ENCODE results near the gene NOX3. TPM values are rescaled to one million over a fixed set of nuclear protein-coding genes. Genes with fewer than 3 reads are reported as not detected.

The NOX3 gene
- total RNA-seq, 6 experiments from 2014 or later, result not detected

- H3K36me3 Mint-ChIP-seq (ENCODE audit: low read depth), result no peaks in the 10 kb centered on the region
- H3K4me1 Mint-ChIP-seq (ENCODE audit: low read depth), result peaks cover 16% of the 10 kb centered on the region
- no peak overlapping the region for H3K27ac Mint-ChIP-seq
- DNase-seq, result no peak
- H3K4me3 Mint-ChIP-seq, result no peak overlapping the region; the same call in 1 of the 2 replicates
- TF ChIP-seq, protein P1, sequence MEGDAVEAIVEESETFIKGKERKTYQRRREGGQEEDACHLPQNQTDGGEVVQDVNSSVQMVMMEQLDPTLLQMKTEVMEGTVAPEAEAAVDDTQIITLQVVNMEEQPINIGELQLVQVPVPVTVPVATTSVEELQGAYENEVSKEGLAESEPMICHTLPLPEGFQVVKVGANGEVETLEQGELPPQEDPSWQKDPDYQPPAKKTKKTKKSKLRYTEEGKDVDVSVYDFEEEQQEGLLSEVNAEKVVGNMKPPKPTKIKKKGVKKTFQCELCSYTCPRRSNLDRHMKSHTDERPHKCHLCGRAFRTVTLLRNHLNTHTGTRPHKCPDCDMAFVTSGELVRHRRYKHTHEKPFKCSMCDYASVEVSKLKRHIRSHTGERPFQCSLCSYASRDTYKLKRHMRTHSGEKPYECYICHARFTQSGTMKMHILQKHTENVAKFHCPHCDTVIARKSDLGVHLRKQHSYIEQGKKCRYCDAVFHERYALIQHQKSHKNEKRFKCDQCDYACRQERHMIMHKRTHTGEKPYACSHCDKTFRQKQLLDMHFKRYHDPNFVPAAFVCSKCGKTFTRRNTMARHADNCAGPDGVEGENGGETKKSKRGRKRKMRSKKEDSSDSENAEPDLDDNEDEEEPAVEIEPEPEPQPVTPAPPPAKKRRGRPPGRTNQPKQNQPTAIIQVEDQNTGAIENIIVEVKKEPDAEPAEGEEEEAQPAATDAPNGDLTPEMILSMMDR (IDR thresholded peaks at IDR 0.05), result no peak
- peaks cover 2% of the 10 kb centered on the region; the same call in 1 of the 2 replicates for H3K27me3 Mint-ChIP-seq (ENCODE audit: insufficient read depth)
- H3K9me3 Mint-ChIP-seq, result no peaks in the 10 kb centered on the region
Measured at GRCh38 chr6:155449450-155450239, 6.0 kb downstream of the NOX3 start.

DNA sequence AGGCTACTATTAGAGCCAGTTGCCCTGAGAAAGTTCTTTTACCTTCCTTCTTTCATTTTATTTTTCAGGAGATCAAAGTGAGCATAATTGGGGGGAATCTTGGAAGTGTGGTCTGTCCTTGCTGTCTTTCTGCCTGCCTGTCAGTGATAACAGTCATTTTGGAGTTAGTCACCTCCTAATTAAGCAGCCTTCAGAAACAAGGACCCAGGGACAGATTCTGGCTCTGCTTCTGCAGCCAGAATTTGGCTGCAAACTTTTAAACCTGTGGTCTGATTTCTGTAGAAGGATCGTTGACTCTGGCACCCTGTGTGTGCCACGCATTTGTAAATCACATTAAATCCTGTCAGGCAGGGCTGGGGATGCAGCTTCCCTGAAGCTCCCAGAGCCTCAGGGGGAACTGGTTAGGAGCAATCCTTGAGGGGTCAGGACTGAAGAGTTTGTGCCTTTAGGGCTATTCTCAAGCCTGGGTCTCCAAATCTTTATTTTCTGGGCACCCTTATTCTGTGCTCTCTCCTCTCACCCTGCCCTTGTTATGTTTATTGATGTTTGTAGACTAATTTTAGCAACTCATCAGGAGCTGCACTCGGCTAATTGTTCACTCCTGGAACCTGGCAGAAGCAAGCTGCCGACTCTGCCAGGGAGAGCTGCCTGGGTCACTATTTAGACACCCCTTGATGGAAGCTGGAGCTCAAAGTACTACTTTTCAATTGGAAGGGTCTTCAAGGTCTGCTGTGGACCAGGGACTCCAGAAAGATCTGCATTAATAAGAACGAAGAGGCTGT is 6.8 kb downstream of the NOX3 start:
- Mint-ChIP-seq H3K4me1 (ENCODE audit: low read depth) (peaks cover 23% of the 10 kb centered on the region), H3K9me3 (no peaks in the 10 kb centered on the region), H3K27ac (no peak overlapping the region), H3K27me3 (ENCODE audit: insufficient read depth) (peaks cover 2% of the 10 kb centered on the region; the same call in 1 of the 2 replicates), H3K4me3 (no peak overlapping the region; the same call in 1 of the 2 replicates), H3K36me3 (ENCODE audit: low read depth) (no peaks in the 10 kb centered on the region)
- TF ChIP-seq, protein P1 (IDR thresholded peaks at IDR 0.05), result no peak
- DNase-seq, result no peak

DNA sequence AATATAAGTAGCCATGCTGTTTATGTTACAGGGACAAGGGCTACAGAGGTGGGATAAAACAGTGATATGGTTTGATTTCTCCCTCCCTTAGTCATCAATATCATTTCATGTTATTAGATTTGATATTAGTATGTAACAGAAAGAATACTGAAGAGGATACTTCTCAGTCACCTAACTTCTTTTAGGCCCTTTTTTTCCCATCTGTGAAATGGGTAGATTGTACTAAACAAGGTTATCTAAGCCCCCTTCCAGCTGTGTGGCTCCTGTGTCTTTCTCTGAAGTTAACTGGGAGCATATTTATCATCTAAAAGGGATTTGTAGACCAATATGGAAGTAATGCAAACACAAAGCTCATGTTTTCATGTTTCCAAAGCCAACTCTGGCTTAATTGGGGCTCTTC is 7.7 kb downstream of the NOX3 start:
- no peak overlapping the region for H3K27ac Mint-ChIP-seq
- no peak overlapping the region for H3K4me3 Mint-ChIP-seq
- DNase-seq, result no peak
- H3K4me1 Mint-ChIP-seq (ENCODE audit: low read depth), result peaks cover 25% of the 10 kb centered on the region
- peaks cover 2% of the 10 kb centered on the region for H3K27me3 Mint-ChIP-seq (ENCODE audit: insufficient read depth)
- no peaks in the 10 kb centered on the region for H3K36me3 Mint-ChIP-seq (ENCODE audit: low read depth)
- TF ChIP-seq, protein P1 (IDR thresholded peaks at IDR 0.05), result no peak
- no peaks in the 10 kb centered on the region for H3K9me3 Mint-ChIP-seq

DNA sequence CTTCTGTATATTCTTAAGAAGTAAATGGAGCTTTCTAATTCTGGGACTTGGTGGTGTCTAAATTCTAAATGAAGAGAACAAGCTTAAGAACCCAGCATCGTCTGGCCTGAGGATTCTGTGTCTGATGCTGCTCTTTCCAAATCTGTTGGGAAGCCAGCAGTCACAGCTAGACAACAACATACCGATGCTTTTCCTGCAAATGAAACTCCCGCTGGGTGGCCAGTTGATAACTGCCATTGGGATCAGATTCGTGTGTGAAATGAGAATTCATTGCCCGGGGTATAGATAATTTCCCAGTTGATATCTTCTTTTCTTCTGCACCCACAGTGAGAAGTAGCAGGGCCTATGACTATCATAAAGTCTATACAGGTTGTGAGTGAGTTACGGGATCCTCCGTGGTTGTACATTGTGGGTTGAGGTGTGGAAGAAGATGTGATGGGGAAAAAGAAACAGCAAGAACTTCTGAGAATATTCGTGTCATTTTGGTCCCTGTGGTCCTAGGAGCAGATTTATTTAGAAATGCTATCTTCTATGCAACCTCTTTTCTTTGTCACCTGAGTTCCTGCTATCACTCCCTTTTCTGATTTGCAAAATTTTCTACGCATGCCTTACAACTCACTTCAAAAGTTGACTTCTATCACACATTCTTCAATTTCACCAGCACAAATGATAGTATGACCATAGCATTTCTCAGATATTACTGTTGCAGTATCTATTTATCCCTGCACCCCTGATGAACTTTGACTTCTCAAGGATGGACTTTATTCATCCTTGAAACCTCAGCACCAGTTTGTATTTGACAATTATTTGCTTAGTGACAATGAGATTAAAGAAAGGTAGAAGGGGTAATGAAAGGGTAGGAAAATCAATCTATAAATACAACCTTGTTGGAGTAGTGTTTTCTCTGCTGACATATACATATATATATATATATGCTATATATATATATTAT is 10.4 kb downstream of the NOX3 start:
- Mint-ChIP-seq H3K4me1 (ENCODE audit: low read depth) (peaks cover 25% of the 10 kb centered on the region), H3K27ac (no peak overlapping the region), H3K9me3 (no peaks in the 10 kb centered on the region), H3K27me3 (ENCODE audit: insufficient read depth) (peaks cover 1% of the 10 kb centered on the region), H3K36me3 (ENCODE audit: low read depth) (no peaks in the 10 kb centered on the region), H3K4me3 (no peak overlapping the region)
- TF ChIP-seq, protein P1 (IDR thresholded peaks at IDR 0.05), result no peak
- DNase-seq, result no peak

All from HFFc6 (cell line).